ENCODE data around the gene WEE1.
"Not testable (repeated sequence)": the region's sequence is repeated elsewhere in the genome, so short reads cannot be mapped to it uniquely, and the experiment has no call there.

Gene WEE1

DNA sequence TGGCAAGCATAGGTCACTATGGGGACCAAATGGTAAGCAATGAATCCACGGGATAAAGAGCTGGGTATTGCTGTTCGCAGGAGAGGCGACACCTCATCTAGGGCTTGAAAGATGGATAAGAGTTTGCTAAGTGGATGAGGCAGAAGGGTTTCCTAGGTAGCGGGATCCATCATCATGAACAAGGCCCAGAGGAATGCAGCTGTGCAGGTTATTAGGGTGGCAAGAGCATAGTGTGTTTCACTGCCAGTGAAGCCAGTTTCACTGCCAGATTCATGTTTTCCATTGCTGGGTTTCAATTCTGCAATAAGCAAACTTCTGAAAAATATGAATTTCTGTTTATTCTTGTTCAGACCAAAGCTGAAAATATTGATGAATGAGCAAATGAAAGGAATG lies 27.2 kb downstream of the WEE1 start:
- DNase-seq, result no peak

DNA sequence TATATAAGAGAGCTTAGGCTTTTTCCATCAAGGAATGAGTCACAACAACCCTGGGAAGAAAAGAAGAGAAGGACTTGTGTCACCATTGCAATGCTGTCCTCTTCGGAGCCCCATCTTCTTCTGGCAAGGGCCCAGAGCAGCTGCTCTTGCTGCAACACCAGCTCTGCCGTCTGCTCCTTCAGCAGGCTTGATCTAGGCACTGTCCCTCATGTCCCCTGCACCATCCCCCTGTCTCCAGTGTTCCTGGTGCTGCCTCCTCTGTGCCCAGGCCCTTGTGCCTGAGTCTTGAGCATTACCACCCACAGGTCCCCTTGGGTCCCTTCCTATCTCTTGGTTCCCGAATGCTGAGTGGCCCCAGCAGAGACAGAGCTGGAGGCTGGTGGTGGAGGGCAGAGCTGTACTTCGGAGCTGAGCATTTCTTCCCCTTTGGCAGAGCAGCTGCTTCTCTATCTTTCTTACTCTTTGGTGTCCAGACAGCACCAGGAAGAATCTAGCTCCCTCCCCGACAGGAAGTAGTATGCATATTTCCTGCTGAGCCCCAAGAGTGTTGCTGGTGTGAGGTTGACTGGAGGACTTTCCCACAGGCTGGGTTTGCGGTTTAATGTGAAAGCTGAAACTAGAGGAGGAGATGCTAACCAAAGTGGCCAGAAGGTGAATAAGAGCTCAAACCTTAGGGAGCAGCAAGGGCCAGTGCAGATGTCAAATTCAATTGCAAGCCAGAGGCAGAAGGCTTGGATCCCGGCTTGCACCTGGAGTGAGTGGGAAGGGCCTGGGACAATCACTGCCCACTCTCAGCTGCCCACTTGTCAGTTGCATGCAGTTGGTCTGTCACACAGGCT lies 27.8 kb downstream of the WEE1 start:
- no peak for DNase-seq

DNA sequence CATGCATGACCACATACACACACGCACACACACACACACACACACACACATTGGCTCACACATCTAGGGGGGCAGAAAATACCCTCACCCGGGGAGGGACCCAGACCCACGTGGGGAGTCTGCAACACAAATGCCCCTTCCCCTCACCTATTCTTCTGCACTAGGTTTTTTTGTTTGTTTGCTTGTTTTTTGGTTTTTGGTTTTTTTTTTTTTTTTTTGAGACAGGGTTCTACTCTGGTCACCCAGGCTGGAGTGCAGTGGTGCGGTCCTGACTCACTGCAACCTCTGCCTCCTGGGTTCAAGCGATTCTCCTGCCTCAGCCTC lies 28.4 kb downstream of the WEE1 start:
- DNase-seq, result no peak

DNA sequence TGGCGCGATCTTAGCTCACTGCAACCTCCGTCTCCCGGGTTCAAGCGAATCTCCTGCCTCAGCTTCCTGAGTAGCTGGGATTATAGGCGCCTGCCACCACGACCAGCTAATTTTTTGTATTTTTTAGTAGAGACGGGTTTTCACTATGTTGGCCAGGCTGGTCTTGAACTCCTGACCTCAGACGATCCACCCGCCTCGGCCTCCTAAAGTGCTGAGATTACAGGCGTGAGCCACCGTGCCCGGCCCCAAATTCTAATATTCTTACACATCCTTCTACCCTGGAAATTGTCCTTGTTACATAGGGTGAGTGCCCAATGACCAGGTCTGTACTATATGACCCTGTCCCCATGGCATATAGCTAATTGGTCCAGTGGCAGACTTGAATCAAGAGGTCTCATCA lies 29.7 kb downstream of the WEE1 start:
- not testable (repeated sequence) for DNase-seq

DNA sequence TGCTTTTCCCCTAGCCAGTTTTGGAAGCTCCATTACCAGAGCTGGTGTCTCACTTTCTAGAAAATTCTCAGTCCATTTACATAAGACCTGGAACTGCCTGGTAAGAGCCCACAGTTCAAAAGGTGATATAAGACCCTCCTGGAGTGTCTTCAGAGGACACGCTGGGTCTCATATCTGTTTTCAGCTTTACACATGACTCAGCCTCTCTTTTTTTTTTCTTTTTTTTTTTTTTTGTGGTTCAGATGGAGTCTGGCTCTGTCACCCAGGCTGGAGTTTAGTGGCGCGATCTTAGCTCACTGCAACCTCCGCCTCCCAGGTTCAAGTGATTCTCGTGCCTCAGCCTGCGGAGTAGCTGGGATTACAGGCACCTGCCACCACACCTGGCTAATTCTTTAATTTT lies 30.7 kb downstream of the WEE1 start:
- no peak for DNase-seq

DNA sequence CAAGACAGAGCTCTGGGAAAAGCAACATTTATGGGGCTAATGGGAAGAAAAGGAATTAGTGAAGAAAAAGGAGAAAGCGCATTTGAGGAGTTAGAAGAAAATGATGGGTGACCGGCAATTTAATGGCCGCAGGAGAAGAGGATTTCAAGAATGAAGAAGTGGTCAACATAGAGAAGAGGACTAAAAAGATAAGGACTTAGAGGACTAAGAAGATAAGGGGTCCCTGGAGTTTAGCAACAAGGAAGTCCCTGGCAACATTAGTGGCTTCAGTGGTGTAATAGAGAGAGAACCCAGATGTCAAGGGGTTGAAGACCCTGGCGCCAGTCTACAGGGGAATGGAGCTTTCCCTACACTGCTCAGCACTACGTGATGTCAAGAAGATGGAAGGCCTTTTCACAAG lies 32.3 kb downstream of the WEE1 start:
- no peak for DNase-seq

DNA sequence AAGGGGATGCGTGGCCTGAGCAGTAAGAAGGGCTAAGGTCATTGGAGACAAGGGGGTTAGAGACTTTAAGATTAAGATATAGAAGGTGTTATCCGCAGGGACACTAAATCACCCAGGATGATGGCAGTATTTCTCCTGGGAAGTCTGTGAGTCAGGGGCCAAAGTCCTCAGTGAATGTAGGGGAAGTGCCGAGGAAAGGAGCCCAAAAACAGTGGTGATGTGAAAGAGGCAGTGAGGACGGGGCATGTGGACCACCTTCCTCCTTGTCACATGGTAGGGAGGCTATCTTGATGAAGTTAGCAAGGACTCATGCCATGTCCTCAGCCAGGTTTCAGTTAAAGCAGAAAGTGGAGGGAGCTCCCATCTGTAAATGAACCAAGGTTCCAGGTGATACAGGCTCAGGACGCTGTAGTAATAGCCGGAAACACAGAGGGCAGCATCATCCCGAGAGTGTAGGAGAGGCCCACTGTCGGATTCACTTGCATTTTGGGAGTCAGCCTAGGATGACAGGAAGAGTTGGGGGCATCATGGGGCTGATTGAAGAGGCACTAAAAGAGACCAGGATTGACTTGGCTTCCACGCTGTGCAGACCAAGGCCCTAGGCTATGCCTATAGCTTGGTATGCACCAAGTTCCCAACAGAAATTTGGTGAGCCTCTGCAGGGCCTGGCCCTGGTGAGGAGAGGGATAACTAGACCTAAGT lies 33.5 kb downstream of the WEE1 start:
- DNase-seq, result no peak

DNA sequence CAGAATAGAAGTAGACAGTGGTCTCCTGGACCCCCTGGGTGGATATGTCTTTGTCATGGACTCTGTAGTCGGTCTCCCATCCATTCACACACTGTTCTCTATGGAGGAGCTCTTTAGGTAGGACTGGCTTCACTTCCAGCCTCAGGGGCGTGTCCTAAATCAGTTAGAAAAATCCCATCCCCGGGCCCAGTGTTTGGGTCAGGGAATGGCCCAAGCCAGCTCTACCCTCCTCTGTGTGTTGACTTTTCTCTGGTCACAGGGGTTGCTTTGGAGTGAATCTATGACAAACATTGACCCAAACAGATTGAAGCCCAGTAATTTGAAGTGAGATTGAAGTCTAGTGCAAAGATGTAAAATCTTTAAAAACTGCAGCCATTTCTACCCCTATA lies 34.0 kb downstream of the WEE1 start:
- no peak for DNase-seq

DNA sequence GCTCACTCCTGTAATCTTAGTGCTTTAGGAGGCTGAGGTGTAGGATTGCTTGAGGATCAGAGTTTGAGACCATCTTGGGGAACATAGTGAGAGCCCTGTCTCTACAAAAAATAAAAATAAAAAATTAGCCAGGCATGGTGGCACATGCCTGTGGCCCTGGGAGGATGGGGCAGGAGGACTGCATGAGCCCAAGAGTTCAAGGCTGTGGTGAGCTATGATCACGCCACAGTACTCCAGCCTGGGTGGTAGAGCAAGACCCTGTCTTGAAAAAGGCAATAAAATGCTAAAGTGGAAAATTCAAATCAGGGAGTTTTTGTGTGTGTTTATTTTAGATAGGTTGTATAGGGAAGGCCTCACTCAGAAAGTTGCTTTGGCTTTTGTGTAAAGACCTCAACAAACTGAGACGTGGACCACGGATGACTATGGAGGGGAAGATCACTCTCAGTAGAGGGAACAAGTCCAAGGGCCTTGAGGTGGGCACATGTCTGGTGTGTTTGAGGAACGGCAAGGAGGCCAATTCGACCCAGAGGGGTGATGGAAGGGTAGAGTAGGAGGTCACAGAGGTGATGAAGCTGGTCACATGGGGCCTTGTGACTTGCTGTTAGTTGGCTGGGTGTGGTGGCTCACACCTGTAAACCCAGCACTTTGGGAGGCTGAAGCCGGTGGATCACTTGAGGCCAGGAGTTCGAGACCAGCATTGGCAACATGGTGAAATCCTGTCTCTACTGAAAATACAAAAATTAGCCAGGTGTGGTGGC lies 35.7 kb downstream of the WEE1 start:
- DNase-seq, result no peak

DNA sequence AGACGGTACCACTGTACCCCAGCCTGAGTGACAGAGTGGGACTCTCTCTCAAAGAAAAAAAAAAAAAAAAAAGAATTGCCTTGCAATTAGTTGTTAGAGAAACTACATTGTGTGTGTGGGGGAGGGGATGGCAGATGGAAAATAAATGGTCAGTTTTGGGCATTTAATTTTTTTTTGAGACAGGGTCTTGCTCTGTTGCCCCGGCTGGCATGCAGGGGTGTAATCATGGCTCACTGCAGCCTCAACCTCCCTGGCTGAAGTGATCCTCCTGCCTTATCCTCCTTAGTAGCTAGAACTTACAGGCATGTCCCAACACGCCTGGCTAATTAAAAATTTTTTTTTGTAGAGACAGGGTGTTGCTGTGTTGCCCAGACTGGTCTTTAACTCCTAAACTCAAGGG lies 36.4 kb downstream of the WEE1 start:
- DNase-seq, result no peak

DNA sequence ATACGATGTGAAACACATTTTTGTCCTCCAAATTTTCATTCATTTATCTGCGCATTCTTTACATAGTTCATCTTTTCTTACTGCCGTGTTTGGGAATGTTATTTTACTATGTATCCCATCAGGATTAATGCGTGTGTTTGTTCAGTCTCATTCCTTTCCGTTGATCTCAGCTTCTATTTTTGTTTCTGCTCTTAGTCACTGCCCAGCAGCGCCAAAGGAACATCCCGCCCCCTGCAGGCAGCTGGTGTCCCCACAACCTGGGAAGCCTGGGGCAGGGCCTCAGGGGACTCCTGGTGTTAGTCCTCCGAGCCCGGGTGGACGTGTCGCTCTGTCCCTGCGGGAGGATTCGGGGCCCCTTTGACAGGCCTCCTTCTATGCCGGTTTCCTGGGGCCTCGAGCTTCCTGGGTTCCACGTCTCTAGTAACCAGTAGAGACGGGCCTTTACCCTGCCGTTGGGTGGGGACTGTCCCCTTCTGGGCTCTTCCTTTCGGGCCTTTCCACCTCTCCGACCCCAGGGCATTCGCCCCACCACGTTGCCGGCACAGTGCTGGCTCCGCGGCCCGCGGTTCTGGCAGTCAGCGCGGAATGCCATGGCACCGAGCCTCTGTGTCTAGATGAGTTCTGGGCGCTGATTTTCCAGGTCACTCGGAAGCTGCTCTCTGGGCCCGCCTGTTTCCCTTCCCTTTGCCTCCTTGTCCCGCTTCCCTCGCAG lies 39.8 kb downstream of the WEE1 start:
- peak; percentile 87 for DNase-seq

DNA sequence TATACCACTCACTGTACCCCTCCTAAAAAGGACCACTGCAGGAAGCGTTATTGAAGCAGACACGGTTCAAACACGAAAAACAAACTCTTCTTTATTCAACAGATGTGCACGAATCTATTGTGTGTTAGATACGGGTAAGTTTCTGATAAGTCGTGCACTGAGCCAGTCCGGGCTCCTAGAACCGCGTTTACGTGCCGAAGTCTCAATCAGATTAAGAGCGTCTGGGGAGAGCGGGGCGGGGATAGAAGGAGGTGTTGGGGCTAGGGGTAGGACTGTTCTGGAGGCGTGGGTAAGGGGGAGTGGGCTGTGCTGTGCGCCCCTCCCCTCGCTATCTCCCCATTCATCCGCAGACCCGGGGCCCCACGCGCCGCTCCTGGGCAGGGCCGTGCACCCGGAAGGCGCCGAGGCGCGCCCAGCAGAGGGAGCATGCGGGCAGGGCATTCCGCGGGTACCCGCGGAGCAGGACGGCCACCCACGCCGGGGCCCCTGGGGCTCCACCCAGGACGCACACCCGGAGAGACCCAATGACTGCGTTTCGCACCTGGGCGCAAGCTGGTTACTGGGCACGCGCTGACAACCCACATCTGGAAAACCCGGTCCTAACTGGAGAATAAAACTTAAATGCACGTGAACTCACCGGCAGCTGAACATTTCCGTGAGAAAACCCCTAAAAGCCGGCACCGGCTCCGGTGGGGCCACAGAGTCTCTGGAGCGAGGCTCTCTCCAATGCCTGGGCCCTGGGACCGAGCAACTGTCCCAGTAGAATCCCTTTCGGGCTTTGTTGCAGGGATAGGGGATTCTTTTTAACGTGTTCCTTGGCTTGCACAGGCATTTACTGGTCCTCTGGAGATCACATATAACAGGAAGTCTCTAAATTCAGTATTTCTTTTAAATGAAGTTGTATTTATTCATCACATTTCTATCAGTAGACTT lies 40.6 kb downstream of the WEE1 start:
- DNase-seq, result peak; percentile 51

DNA sequence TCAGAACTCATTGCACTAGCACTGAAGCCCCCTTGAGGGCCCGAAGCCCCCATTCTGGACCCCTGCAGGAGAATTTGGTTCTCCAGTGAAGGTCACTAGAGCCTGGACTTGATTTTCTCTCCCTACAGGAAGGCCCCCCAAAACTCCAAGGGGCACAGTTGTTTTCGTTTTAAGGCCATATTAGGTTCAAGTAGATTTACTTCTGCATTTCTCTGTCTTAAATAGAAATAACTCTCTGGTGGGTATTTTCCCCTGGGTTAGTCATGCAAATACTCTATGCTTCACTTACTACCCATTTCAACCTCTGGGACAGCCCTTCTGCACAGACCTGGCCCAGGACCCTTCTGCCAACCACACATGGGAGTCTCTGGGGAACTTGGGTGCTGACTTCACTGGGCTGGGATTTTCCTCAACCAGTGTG lies 41.6 kb downstream of the WEE1 start:
- DNase-seq, result no peak

DNA sequence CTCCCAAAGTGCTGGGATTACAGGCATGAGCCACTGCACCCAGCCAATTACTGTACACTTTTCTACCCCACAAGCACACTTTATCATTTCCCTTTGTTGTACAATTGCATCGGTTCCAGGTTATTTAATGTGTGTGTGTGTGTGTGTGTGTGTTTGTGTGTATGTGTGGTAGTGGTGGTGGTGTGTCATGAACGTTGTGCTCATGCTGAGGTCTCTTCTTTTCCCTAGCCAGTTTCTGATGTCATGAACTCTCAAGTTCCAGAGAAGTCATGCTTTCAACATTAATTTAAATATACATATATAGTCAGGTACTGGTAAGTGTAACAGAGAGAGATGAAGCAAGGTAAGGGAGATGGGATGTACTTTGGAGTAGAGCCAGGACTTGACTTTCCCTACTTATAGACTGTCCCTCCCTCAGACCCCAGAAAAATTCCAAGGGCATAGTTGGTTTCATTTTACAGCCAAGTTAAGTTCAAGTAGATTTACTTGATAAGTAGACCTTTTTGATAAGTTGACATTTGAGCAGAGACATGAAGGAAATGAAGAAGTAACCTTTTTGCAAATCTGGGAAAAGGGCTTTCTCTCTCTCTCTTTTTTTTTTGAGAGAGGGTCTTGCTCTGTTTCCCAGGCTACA lies 42.7 kb downstream of the WEE1 start:
- no peak for DNase-seq

DNA sequence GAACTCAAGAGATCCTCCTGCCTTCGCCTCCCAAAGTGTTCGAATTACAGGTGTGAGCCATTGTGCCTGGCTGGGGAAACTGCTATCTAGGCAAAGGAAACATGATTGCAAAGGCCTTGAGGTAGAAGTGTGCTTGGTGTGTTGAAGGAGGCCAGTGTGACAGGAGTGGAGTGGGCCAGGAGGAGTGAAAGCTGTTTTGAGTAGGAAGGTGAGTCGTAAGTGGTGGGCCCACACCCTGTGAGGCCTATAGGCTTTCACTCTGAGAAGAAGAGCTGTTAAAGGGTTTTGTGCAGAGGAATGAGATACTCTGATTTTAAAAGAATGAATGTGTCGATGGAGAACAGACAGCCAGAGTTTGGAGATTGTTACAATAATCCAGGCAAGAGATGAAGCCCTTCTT lies 43.4 kb downstream of the WEE1 start:
- no peak for DNase-seq

DNA sequence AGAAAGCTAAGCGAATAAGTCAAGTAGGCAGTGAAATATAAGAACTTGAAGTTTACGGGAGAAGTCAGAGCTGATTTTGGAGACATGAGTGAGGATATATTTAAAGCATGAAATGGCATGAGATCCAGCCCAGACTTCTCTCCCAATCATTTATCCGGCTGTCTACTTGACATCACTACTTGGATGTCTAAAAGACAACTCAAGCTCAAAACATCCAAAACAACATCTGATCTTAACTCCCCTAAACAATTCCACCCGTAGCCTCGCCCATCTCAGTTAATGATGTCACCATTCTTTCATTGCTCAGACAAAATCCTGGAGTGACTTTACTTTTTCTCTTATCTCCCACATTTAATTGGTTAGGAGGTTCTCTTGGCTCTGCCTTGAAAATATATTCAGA lies 44.5 kb downstream of the WEE1 start:
- no peak for DNase-seq

DNA sequence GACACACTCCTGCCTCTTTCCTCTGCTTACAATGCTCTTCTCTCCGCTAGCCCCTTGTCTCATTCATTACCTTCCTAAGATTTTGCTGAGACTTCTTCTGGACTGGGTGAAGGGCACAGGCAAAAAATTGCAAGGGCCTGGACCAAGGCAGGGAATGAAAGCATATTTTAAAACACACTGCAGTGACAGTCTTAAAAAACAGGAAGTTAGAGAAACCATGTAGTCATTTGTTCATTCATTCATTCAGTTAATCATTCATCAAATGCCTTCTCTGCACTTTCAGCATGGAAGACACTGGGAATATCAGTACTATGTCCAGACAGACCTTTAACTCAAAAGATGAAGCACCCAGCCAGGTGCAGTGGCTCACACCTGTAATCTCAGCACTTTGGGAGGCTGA lies 45.5 kb downstream of the WEE1 start:
- DNase-seq, result no peak

DNA sequence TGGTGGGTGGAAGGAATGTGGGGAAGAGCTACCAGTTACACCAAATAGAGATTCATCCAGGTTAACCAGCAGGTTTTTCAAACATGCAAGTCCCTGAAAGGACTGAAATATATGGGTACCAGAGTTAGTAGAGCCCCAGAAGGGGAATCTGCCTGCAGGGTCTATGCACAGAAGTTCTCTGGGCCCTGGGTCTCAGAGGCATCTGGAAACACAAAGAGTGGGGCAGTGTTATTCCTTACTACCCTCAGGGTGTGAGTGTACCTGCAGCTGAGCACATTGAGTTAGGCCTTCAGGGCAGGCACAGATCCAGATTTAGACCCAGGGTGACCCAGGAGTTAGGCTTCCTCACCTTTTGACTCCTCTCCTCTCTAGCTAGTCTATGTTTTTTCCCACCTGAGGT lies 46.5 kb downstream of the WEE1 start:
- DNase-seq, result no peak

DNA sequence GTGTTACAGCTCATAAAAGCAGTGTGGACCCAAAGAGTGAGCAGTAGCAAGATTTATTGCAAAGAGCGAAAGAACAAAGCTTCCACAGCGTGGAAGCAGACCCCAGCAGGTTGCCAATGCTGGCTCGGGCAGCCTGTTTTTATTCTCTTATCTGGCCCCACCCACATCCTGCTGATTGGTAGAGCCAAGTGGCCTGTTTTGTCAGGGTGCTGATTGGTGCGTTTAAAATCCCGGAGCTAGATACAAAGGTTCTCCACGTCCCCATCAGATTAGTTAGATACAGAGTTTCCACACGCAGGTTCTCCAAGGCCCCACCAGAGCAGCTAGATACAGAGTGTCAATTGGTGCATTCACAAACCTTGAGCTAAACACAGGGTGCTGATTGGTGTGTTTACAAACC lies 48.9 kb downstream of the WEE1 start:
- DNase-seq, result not testable (repeated sequence)

DNA sequence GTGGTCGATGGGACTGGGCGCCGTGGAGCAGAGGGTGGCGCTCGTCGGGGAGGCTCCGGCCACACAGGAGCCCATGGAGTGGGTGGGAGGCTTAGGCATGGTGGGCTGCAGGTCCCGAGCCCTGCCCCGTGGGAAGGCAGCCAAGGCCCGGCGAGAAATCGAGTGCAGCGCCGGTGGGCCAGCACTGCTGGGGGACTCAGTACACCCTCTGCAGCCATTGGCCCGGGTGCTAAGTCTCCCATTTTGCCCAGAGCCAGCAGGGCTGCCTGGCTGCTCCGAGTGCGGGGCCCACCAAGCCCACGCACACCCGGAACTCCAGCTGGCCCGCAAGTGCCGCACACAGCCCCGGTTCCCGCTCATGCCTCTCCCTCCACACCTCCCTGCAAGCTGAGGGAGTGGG lies 49.6 kb downstream of the WEE1 start:
- not testable (repeated sequence) for DNase-seq

DNA sequence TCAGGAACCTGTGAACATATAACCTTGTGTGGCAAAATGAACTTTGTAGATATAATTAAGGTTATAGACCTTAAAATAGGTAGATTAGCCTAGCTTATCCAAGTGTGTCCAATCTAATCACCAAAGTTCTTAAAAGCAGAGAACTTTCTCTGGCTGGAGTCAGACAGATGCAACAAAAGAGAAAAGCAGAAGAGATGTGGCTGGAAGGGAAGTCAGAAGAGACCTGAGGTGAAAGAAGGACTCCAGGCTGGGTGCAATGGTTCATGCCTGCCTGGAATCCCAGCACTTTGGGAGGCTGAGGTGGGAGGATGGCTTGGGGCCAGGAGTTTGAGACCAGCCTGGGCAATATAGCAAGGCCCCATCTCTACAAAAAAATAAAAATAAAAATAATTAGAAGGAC lies 51.0 kb downstream of the WEE1 start:
- DNase-seq, result no peak

DNA sequence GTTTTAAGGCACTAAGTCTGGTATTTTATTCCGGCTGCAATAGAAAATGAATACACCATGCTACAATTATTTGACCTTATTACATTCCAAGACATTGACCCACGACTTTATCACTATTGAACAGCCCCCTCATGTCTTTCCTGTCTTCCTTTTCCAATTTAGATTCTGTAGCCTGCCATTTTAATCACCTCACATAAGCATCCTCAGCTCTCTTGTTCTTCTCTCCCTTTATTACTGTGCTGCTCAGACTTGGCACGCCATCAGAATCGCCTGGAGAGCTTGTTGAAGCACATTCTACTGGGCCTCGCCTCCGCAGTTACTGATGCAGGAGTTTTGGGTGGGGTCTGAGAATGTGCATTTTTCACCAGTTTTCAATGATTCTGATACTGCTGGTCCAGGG lies 51.7 kb downstream of the WEE1 start:
- no peak for DNase-seq

Measured in NCI-H1436 (cell line).